IMR-90 (cell line): ENCODE measurements around the gene RNF111. TPM values are rescaled to one million over a fixed set of nuclear protein-coding genes. Genes with fewer than 3 reads are reported as not detected.

Experiments
- ATAC-seq: fragments of 200-7000 bp; cut with Tn5 transposase; 2 replicates; pipeline ENCODE4 v1.9.1; 2020; ENCODE audit warnings: low read depth, mild to moderate bottlenecking, moderate library complexity
- Bru-seq: library from RNA; stranded (reverse); fragments of 400-500 nt; gene quantifications from one replicate; lab custom pipeline; 2021; lab: Mats Ljungman, UMichigan
- BruChase-seq, 2 experiments: library from RNA; stranded (reverse); fragments of 400-500 nt; gene quantifications; one replicate each; lab custom pipeline; 2021; lab: Mats Ljungman, UMichigan
- BruUV-seq: library from RNA; stranded (reverse); fragments of 400-500 nt; replicated peaks from 2 replicates; lab custom pipeline; 2021; lab: Mats Ljungman, UMichigan
- CTCF ChIA-PET: fragments of 300-600 bp; formaldehyde crosslinking; extraction: SDS; loops from one replicate; lab custom pipeline; 2021; ENCODE audit warnings: antibody characterized with exemption; lab: Yijun Ruan, JAX
- POLR2A ChIA-PET: fragments of 300-600 bp; sonication (Branson Sonifier 250); formaldehyde crosslinking; loops from one replicate; lab custom pipeline; 2022; ENCODE audit warnings: antibody characterized with exemption; ENCODE audit not compliant: unreplicated experiment; lab: Charles Lee
- DNase-seq: peaks from one replicate; pipeline ENCODE4 v3.0.0; 2013
- H2AFZ ChIP-seq: replicated peaks from 2 replicates; pipeline ENCODE3; 2013; ENCODE audit warnings: low read length, mild to moderate bottlenecking; ENCODE audit not compliant: poor library complexity
- H2AK5ac ChIP-seq: 2 replicates; pipeline ENCODE4 v1.6.1; 2013; ENCODE audit warnings: low read depth, low read length, inconsistent platforms
- H2AK9ac ChIP-seq: replicated peaks from 2 replicates; pipeline ENCODE3; 2013; ENCODE audit warnings: mild to moderate bottlenecking, low read depth, low read length, moderate library complexity; ENCODE audit not compliant: poor library complexity
- H2BK120ac ChIP-seq: 2 replicates; pipeline ENCODE4 v1.6.1; 2013; ENCODE audit warnings: low read depth, low read length, inconsistent platforms
- H2BK15ac ChIP-seq: 3 replicates; pipeline ENCODE4 v1.6.1; 2013; ENCODE audit warnings: low read depth, low read length, inconsistent platforms
- H2BK20ac ChIP-seq: 2 replicates; pipeline ENCODE4 v1.6.1; 2013; ENCODE audit warnings: low read depth, mild to moderate bottlenecking, inconsistent platforms, low read length, moderate library complexity
- H2BK5ac ChIP-seq: 2 replicates; pipeline ENCODE4 v1.6.1; 2013; ENCODE audit warnings: mild to moderate bottlenecking, low read depth, low read length, inconsistent platforms; ENCODE audit not compliant: poor library complexity, severe bottlenecking
- H3K14ac ChIP-seq: replicated peaks from 2 replicates; pipeline ENCODE4 v1.6.1; 2013; ENCODE audit warnings: low read depth, low read length, inconsistent platforms
- H3K18ac ChIP-seq: 2 replicates; pipeline ENCODE4 v1.6.1; 2013; ENCODE audit warnings: low read depth, low read length, control low read depth
- H3K23ac ChIP-seq: 2 replicates; pipeline ENCODE4 v1.6.1; 2013; ENCODE audit warnings: low read depth, low read length, inconsistent platforms
- H3K27ac ChIP-seq: 2 replicates; pipeline ENCODE4 v1.5.1; 2013; ENCODE audit warnings: mild to moderate bottlenecking, control low read depth, low read length; ENCODE audit not compliant: insufficient read depth
- H3K27me3 ChIP-seq: 2 replicates; pipeline ENCODE4 v1.6.1; 2013; ENCODE audit warnings: low read length; ENCODE audit not compliant: control insufficient read depth, insufficient read depth
- H3K36me3 ChIP-seq: 2 replicates; pipeline ENCODE4 v1.6.1; 2013; ENCODE audit warnings: low read length, mixed read lengths; ENCODE audit not compliant: control insufficient read depth, insufficient read depth
- H3K4ac ChIP-seq: 2 replicates; pipeline ENCODE4 v1.6.1; 2013; ENCODE audit warnings: low read depth, low read length, inconsistent platforms
- H3K4me1 ChIP-seq: 2 replicates; pipeline ENCODE4 v1.6.1; 2013; ENCODE audit warnings: low read length, mixed read lengths; ENCODE audit not compliant: control insufficient read depth, insufficient read depth
- H3K4me2 ChIP-seq: 2 replicates; pipeline ENCODE4 v1.6.1; 2013; ENCODE audit warnings: low read depth, mild to moderate bottlenecking, control low read depth, low read length, moderate library complexity
- H3K4me3 ChIP-seq: 2 replicates; pipeline ENCODE4 v1.5.1; 2013; ENCODE audit warnings: low read depth, mild to moderate bottlenecking, control low read depth, low read length, moderate library complexity; ENCODE audit not compliant: insufficient read depth
- H3K56ac ChIP-seq: 2 replicates; pipeline ENCODE4 v1.6.1; 2013; ENCODE audit warnings: low read length, inconsistent platforms; ENCODE audit not compliant: insufficient read depth; ENCODE audit errors: extremely low read depth
- H3K79me1 ChIP-seq, 2 experiments: 2 replicates each; pipeline ENCODE4 v1.6.1; 2013; ENCODE audit warnings: low read length in 2 of 2, inconsistent platforms in 1 of 2, low read depth in 1 of 2
- H3K9ac ChIP-seq: 2 replicates; pipeline ENCODE4 v1.6.1; 2013; ENCODE audit warnings: low read depth, low read length, control low read depth
- H3K9me1 ChIP-seq: 2 replicates; pipeline ENCODE4 v1.6.1; 2013; ENCODE audit warnings: low read length, inconsistent platforms; ENCODE audit not compliant: insufficient read depth
- H3K9me3 ChIP-seq: 2 replicates; pipeline ENCODE4 v1.6.1; 2013; ENCODE audit warnings: low read length; ENCODE audit not compliant: control insufficient read depth, insufficient read depth
- H4K20me1 ChIP-seq: 2 replicates; pipeline ENCODE4 v1.6.1; 2013; ENCODE audit warnings: low read length, inconsistent platforms; ENCODE audit not compliant: insufficient read depth
- H4K5ac ChIP-seq: 2 replicates; pipeline ENCODE4 v1.6.1; 2013; ENCODE audit warnings: mild to moderate bottlenecking, low read depth, low read length, control low read depth
- H4K8ac ChIP-seq, 2 experiments: 2 replicates each; pipeline ENCODE4 v1.6.1; 2013; ENCODE audit warnings: low read depth in 2 of 2, low read length in 2 of 2, control low read depth in 1 of 2, inconsistent platforms in 1 of 2
- H4K91ac ChIP-seq: 2 replicates; pipeline ENCODE4 v1.6.1; 2013; ENCODE audit warnings: low read depth, low read length, inconsistent platforms; ENCODE audit not compliant: insufficient read depth
- CEBPB ChIP-seq: IDR thresholded peaks from 2 replicates; pipeline ENCODE4 v1.6.1; 2012; ENCODE audit warnings: low read depth, low read length, improper control_type of control experiment
- CHD1 ChIP-seq: IDR thresholded peaks from 2 replicates; pipeline ENCODE4 v1.6.1; 2012; ENCODE audit warnings: low read depth, low read length, improper control_type of control experiment
- CTCF ChIP-seq: conservative IDR thresholded peaks from 2 replicates; pipeline ENCODE4 v1.5.1; 2012; ENCODE audit warnings: mild to moderate bottlenecking, low read depth, low read length, improper control_type of control experiment
- MAZ ChIP-seq: IDR thresholded peaks from 2 replicates; pipeline ENCODE4 v1.6.1; 2012; ENCODE audit warnings: low read depth, mild to moderate bottlenecking, low read length, improper control_type of control experiment, moderate library complexity, borderline replicate concordance
- MXI1 ChIP-seq: IDR thresholded peaks from 2 replicates; pipeline ENCODE4 v1.6.1; 2012; ENCODE audit warnings: low read depth, mild to moderate bottlenecking, low read length, moderate library complexity, borderline replicate concordance
- POLR2A ChIP-seq: IDR thresholded peaks from 2 replicates; pipeline ENCODE4 v1.6.1; 2012; ENCODE audit warnings: mild to moderate bottlenecking, low read depth, low read length
- RAD21 ChIP-seq: IDR thresholded peaks from 2 replicates; pipeline ENCODE4 v1.6.1; 2012; ENCODE audit warnings: low read length, improper control_type of control experiment
- RCOR1 ChIP-seq: IDR thresholded peaks from 2 replicates; pipeline ENCODE4 v1.6.1; 2012; ENCODE audit warnings: mild to moderate bottlenecking, low read length, improper control_type of control experiment; ENCODE audit not compliant: insufficient replicate concordance
- RFX5 ChIP-seq: IDR thresholded peaks from 2 replicates; pipeline ENCODE4 v1.8.0; 2012; ENCODE audit warnings: low read depth, mild to moderate bottlenecking, low read length, moderate library complexity
- SMC3 ChIP-seq: fragments of 150-350 bp; IDR thresholded peaks from 2 replicates; pipeline ENCODE4 v1.6.1; 2016; ENCODE audit warnings: low read depth, mild to moderate bottlenecking, antibody characterized with exemption, low read length, moderate library complexity
- WGBS, 2 experiments: methylation state at CpG; one replicate each; pipeline versions ENCODE4 v1.1.5 to v1.1.7; 2013; ENCODE audit warnings: missing lambda C conversion rate in 2 of 2; ENCODE audit not compliant: insufficient read length in 1 of 2; ENCODE audit errors: extremely low coverage in 2 of 2; 5-methylcytosine and 5-hydroxymethylcytosine counted together
- dilution Hi-C: fragments of 300-500 bp; cut with HindIII; formaldehyde crosslinking; loops from one replicate; pipeline ENCODE4 v1.14.3; 2018; ENCODE audit warnings: low sequenced_read_pairs; ENCODE audit not compliant: unreplicated experiment
- in situ Hi-C: fragments of 300-500 bp; cut with MboI; formaldehyde crosslinking; loops from 3 replicates; pipeline ENCODE4 v1.14.3; 2019; ENCODE audit warnings: low sequenced_read_pairs, inconsistent platforms, mixed read lengths
- intact Hi-C: fragments of 100-400 bp; cut with micrococcal nuclease; formaldehyde crosslinking; loops from 2 replicates; pipeline ENCODE4 v1.10.0; 2022
- long read RNA-seq: library from polyadenylated mRNA; unstranded; transcript quantifications from one replicate; pipeline ENCODE4 v2.0.0, GENCODE V29; 2021; ENCODE audit not compliant: unreplicated experiment
- polyA plus RNA-seq, 3 experiments: library from polyadenylated mRNA; depleted of rRNA; stranded (reverse); fragments of >200 nt; gene quantifications; 2 replicates each; pipeline ENCODE4 v1.2.3, GENCODE V29; 2012; ENCODE audit warnings: low replicate concordance in 1 of 3
- total RNA-seq: library from RNA; depleted of rRNA; stranded (reverse); fragments of >200 nt; gene quantifications from 2 replicates; pipeline ENCODE4 v1.2.3, GENCODE V29; 2012; rRNA removed
- TF ChIP-seq, protein P1 (sequence below): fragments of 150-350 bp; IDR thresholded peaks from 2 replicates; pipeline ENCODE4 v1.6.1; 2017; ENCODE audit warnings: mild to moderate bottlenecking, antibody characterized with exemption, low read length, low read depth
- TF ChIP-seq, protein P2 (sequence below): fragments of 150-350 bp; IDR thresholded peaks from 2 replicates; pipeline ENCODE4 v1.6.1; 2016; ENCODE audit warnings: low read depth, mild to moderate bottlenecking, low read length, moderate library complexity, borderline replicate concordance

Gene RNF111
- total RNA-seq: 17.2 and 20.1 TPM in 2 replicates
- 13.5 and 14.0 TPM in 2 replicates for polyA plus RNA-seq (2012; rRNA removed)
- polyA plus RNA-seq (2012; cell fraction: cytosol; rRNA removed): 3.1 and 6.1 TPM in 2 replicates
- 14.5 and 29.6 TPM in 2 replicates for polyA plus RNA-seq (2012; cell fraction: nucleus; rRNA removed; ENCODE audit: low replicate concordance)
- Bru-seq, nascent RNA: percentile 89 among the genes with signal in this experiment
- BruChase-seq, experiment 1, labeled RNA remaining after a 6-hour chase: percentile 83 among the genes with signal in this experiment
- percentile 83 among the genes with signal in this experiment for BruChase-seq, experiment 2, labeled RNA remaining after a 2-hour chase
- long read RNA-seq, partial matches to known transcripts: 8 of 20 reads
- long read RNA-seq, other reads (novel, unspliced or antisense): 12 of 20 reads

DNA sequence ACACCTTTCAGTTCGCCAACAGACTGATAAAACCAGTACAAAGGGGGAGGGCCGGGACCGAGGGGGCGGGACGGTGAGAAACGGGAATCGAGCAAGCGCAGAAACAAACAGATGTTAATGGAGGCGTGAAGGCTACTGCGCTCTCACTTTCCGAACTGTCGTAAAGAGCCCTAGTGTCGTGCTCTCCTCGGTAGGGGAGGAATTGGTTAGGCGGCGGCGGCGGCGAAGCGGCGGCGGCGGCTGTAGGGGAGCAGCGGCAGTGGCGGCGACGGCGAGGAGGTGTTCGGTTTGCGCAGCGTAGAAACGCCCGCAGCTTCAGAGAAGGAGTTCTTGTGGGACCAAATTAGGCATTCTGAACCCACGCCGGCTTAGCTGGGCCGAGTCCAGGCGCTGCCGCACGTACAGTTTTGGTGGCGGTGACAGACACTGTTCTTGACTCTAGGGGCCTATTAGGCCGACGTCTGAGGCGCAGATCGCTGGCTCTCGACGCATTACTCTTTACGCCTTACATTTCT, at the start of gene RNF111:
Gene RNF111 (plus strand): TSS at position 173 of the 515 bp plus-strand sequence. CDS start 43,160 bp downstream, outside the sequence.
- POLR2A ChIA-PET: no interaction called here
- TF ChIP-seq POLR2A (peak; percentile 29; the same call in 1 of the 2 replicates), MXI1 (peak; percentile 51; the same call in 1 of the 2 replicates), RAD21 (no peak), CHD1 (no peak), RFX5 (no peak), MAZ (peak; percentile 22; the same call in 1 of the 2 replicates), CTCF (no peak), CEBPB (no peak), RCOR1 (no peak), SMC3 (no peak)
- TF ChIP-seq, protein P1, sequence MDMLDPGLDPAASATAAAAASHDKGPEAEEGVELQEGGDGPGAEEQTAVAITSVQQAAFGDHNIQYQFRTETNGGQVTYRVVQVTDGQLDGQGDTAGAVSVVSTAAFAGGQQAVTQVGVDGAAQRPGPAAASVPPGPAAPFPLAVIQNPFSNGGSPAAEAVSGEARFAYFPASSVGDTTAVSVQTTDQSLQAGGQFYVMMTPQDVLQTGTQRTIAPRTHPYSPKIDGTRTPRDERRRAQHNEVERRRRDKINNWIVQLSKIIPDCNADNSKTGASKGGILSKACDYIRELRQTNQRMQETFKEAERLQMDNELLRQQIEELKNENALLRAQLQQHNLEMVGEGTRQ: no peak
- TF ChIP-seq, protein P2, sequence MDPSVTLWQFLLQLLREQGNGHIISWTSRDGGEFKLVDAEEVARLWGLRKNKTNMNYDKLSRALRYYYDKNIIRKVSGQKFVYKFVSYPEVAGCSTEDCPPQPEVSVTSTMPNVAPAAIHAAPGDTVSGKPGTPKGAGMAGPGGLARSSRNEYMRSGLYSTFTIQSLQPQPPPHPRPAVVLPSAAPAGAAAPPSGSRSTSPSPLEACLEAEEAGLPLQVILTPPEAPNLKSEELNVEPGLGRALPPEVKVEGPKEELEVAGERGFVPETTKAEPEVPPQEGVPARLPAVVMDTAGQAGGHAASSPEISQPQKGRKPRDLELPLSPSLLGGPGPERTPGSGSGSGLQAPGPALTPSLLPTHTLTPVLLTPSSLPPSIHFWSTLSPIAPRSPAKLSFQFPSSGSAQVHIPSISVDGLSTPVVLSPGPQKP: no peak

More for the DNA sequence above, at the start of gene RNF111:
- Histone ChIP-seq H2AK5ac (peak within 1 kb of the TSS; percentile 90), H3K14ac (peak within 1 kb of the TSS; percentile 99), H3K79me1 (peaks cover 6 to 30% of the 10 kb centered on the region in 2 experiments; a peak in 2 of 4 replicates), H3K27me3 (no peaks in the 10 kb centered on the region), H4K91ac (peak within 1 kb of the TSS; percentile 70), H3K18ac (peak within 1 kb of the TSS; percentile 83), H3K56ac (peak within 1 kb of the TSS; percentile 91), H2BK5ac (peak within 1 kb of the TSS; percentile 79), H2BK20ac (no peak within 1 kb of the TSS), H3K9ac (peak within 1 kb of the TSS; percentile 98), H4K5ac (peak within 1 kb of the TSS; percentile 90), H3K23ac (peak within 1 kb of the TSS; percentile 94), H4K20me1 (peaks cover 42% of the 10 kb centered on the region), H2BK120ac (peak within 1 kb of the TSS; percentile 60; the same call in 1 of the 2 replicates), H3K4ac (peak within 1 kb of the TSS; percentile 92), H3K4me3 (peak within 1 kb of the TSS; percentile 98), H3K9me3 (no peaks in the 10 kb centered on the region), H4K8ac (peak within 1 kb of the TSS; percentile 76 to 96), H3K9me1 (0 out of 2 replicates have a peak, but pooled peaks cover 2% of the 10 kb centered on the region), H2AFZ (peak within 1 kb of the TSS; percentile 92), H3K4me1 (no peaks in the 10 kb centered on the region), H2AK9ac (peak within 1 kb of the TSS; percentile 92), H3K27ac (peak within 1 kb of the TSS; percentile 97), H2BK15ac (peak within 1 kb of the TSS; percentile 38; the same call in 1 of the 3 replicates), H3K36me3 (peaks cover 5% of the 10 kb centered on the region), H3K4me2 (peak within 1 kb of the TSS; percentile 98)
- peak; percentile 97 for DNase-seq
- intact Hi-C loops (loop anchor here (5.0 to 10.0 kb wide), 2 partner anchors 120 to 387 kb away; partner anchors contain the start of genes CCNB2 and MYO1E), dilution Hi-C loops (no loop called here), in situ Hi-C loops (no loop called here)
- BruUV-seq: no TSS peak
- CTCF ChIA-PET: no interaction called here
- peak; percentile 93 for ATAC-seq
- 0% methylated on average over 29 of the region's 47 CpGs; no CpG with 5 or more reads in 1 of the 2 experiments for WGBS, 2 experiments
